ENCODE results near the gene PDSS2.

GRCh38 chr6:107187630-107188029 lies 271.7 kb downstream of the PDSS2 start:
- TF ChIP-seq GATA3 (IDR thresholded peaks at IDR 0.05; ENCODE audit: low read depth, low read length) (no peak), GATA2 (IDR thresholded peaks at IDR 0.05; ENCODE audit: low read depth, low read length) (no peak)
